IMR-90 (cell line): ENCODE measurements around the gene CHMP1A. TPM values are rescaled to one million over a fixed set of nuclear protein-coding genes. Genes with fewer than 3 reads are reported as not detected.

ENCODE experiments used
- ATAC-seq: fragments of 200-7000 bp; cut with Tn5 transposase; 2 replicates; pipeline ENCODE4 v1.9.1; 2020; ENCODE audit warnings: low read depth, mild to moderate bottlenecking, moderate library complexity
- BruUV-seq: library from RNA; stranded (reverse); fragments of 400-500 nt; replicated peaks from 2 replicates; lab custom pipeline; 2021; lab: Mats Ljungman, UMichigan
- CTCF ChIA-PET: fragments of 300-600 bp; formaldehyde crosslinking; extraction: SDS; loops from one replicate; lab custom pipeline; 2021; ENCODE audit warnings: antibody characterized with exemption; lab: Yijun Ruan, JAX
- POLR2A ChIA-PET: fragments of 300-600 bp; sonication (Branson Sonifier 250); formaldehyde crosslinking; loops from one replicate; lab custom pipeline; 2022; ENCODE audit warnings: antibody characterized with exemption; ENCODE audit not compliant: unreplicated experiment; lab: Charles Lee
- DNase-seq: peaks from one replicate; pipeline ENCODE4 v3.0.0; 2013
- H2AFZ ChIP-seq: replicated peaks from 2 replicates; pipeline ENCODE3; 2013; ENCODE audit warnings: low read length, mild to moderate bottlenecking; ENCODE audit not compliant: poor library complexity
- H2AK5ac ChIP-seq: 2 replicates; pipeline ENCODE4 v1.6.1; 2013; ENCODE audit warnings: low read depth, low read length, inconsistent platforms
- H2AK9ac ChIP-seq: replicated peaks from 2 replicates; pipeline ENCODE3; 2013; ENCODE audit warnings: mild to moderate bottlenecking, low read depth, low read length, moderate library complexity; ENCODE audit not compliant: poor library complexity
- H2BK120ac ChIP-seq: 2 replicates; pipeline ENCODE4 v1.6.1; 2013; ENCODE audit warnings: low read depth, low read length, inconsistent platforms
- H2BK15ac ChIP-seq: 3 replicates; pipeline ENCODE4 v1.6.1; 2013; ENCODE audit warnings: low read depth, low read length, inconsistent platforms
- H2BK20ac ChIP-seq: 2 replicates; pipeline ENCODE4 v1.6.1; 2013; ENCODE audit warnings: low read depth, mild to moderate bottlenecking, inconsistent platforms, low read length, moderate library complexity
- H2BK5ac ChIP-seq: 2 replicates; pipeline ENCODE4 v1.6.1; 2013; ENCODE audit warnings: mild to moderate bottlenecking, low read depth, low read length, inconsistent platforms; ENCODE audit not compliant: poor library complexity, severe bottlenecking
- H3K14ac ChIP-seq: replicated peaks from 2 replicates; pipeline ENCODE4 v1.6.1; 2013; ENCODE audit warnings: low read depth, low read length, inconsistent platforms
- H3K18ac ChIP-seq: 2 replicates; pipeline ENCODE4 v1.6.1; 2013; ENCODE audit warnings: low read depth, low read length, control low read depth
- H3K23ac ChIP-seq: 2 replicates; pipeline ENCODE4 v1.6.1; 2013; ENCODE audit warnings: low read depth, low read length, inconsistent platforms
- H3K27ac ChIP-seq: 2 replicates; pipeline ENCODE4 v1.5.1; 2013; ENCODE audit warnings: mild to moderate bottlenecking, control low read depth, low read length; ENCODE audit not compliant: insufficient read depth
- H3K27me3 ChIP-seq: 2 replicates; pipeline ENCODE4 v1.6.1; 2013; ENCODE audit warnings: low read length; ENCODE audit not compliant: control insufficient read depth, insufficient read depth
- H3K36me3 ChIP-seq: 2 replicates; pipeline ENCODE4 v1.6.1; 2013; ENCODE audit warnings: low read length, mixed read lengths; ENCODE audit not compliant: control insufficient read depth, insufficient read depth
- H3K4ac ChIP-seq: 2 replicates; pipeline ENCODE4 v1.6.1; 2013; ENCODE audit warnings: low read depth, low read length, inconsistent platforms
- H3K4me1 ChIP-seq: 2 replicates; pipeline ENCODE4 v1.6.1; 2013; ENCODE audit warnings: low read length, mixed read lengths; ENCODE audit not compliant: control insufficient read depth, insufficient read depth
- H3K4me2 ChIP-seq: 2 replicates; pipeline ENCODE4 v1.6.1; 2013; ENCODE audit warnings: low read depth, mild to moderate bottlenecking, control low read depth, low read length, moderate library complexity
- H3K4me3 ChIP-seq: 2 replicates; pipeline ENCODE4 v1.5.1; 2013; ENCODE audit warnings: low read depth, mild to moderate bottlenecking, control low read depth, low read length, moderate library complexity; ENCODE audit not compliant: insufficient read depth
- H3K56ac ChIP-seq: 2 replicates; pipeline ENCODE4 v1.6.1; 2013; ENCODE audit warnings: low read length, inconsistent platforms; ENCODE audit not compliant: insufficient read depth; ENCODE audit errors: extremely low read depth
- H3K79me1 ChIP-seq, 2 experiments: 2 replicates each; pipeline ENCODE4 v1.6.1; 2013; ENCODE audit warnings: low read length in 2 of 2, inconsistent platforms in 1 of 2, low read depth in 1 of 2
- H3K9ac ChIP-seq: 2 replicates; pipeline ENCODE4 v1.6.1; 2013; ENCODE audit warnings: low read depth, low read length, control low read depth
- H3K9me1 ChIP-seq: 2 replicates; pipeline ENCODE4 v1.6.1; 2013; ENCODE audit warnings: low read length, inconsistent platforms; ENCODE audit not compliant: insufficient read depth
- H3K9me3 ChIP-seq: 2 replicates; pipeline ENCODE4 v1.6.1; 2013; ENCODE audit warnings: low read length; ENCODE audit not compliant: control insufficient read depth, insufficient read depth
- H4K20me1 ChIP-seq: 2 replicates; pipeline ENCODE4 v1.6.1; 2013; ENCODE audit warnings: low read length, inconsistent platforms; ENCODE audit not compliant: insufficient read depth
- H4K5ac ChIP-seq: 2 replicates; pipeline ENCODE4 v1.6.1; 2013; ENCODE audit warnings: mild to moderate bottlenecking, low read depth, low read length, control low read depth
- H4K8ac ChIP-seq, 2 experiments: 2 replicates each; pipeline ENCODE4 v1.6.1; 2013; ENCODE audit warnings: low read depth in 2 of 2, low read length in 2 of 2, control low read depth in 1 of 2, inconsistent platforms in 1 of 2
- H4K91ac ChIP-seq: 2 replicates; pipeline ENCODE4 v1.6.1; 2013; ENCODE audit warnings: low read depth, low read length, inconsistent platforms; ENCODE audit not compliant: insufficient read depth
- BHLHE40 ChIP-seq: fragments of 150-350 bp; IDR thresholded peaks from 2 replicates; pipeline ENCODE4 v1.6.1; 2016; ENCODE audit warnings: mild to moderate bottlenecking, low read depth, low read length
- CEBPB ChIP-seq: IDR thresholded peaks from 2 replicates; pipeline ENCODE4 v1.6.1; 2012; ENCODE audit warnings: low read depth, low read length, improper control_type of control experiment
- CHD1 ChIP-seq: IDR thresholded peaks from 2 replicates; pipeline ENCODE4 v1.6.1; 2012; ENCODE audit warnings: low read depth, low read length, improper control_type of control experiment
- MAFK ChIP-seq: IDR thresholded peaks from 2 replicates; pipeline ENCODE4 v1.6.1; 2012; ENCODE audit warnings: low read depth, low read length, improper control_type of control experiment
- MAZ ChIP-seq: IDR thresholded peaks from 2 replicates; pipeline ENCODE4 v1.6.1; 2012; ENCODE audit warnings: low read depth, mild to moderate bottlenecking, low read length, improper control_type of control experiment, moderate library complexity, borderline replicate concordance
- NFE2L2 ChIP-seq: fragments of 150-350 bp; IDR thresholded peaks from 2 replicates; pipeline ENCODE4 v1.6.1; 2016; ENCODE audit warnings: low read depth, mild to moderate bottlenecking, low read length
- POLR2A ChIP-seq: IDR thresholded peaks from 2 replicates; pipeline ENCODE4 v1.6.1; 2012; ENCODE audit warnings: mild to moderate bottlenecking, low read depth, low read length
- RAD21 ChIP-seq: IDR thresholded peaks from 2 replicates; pipeline ENCODE4 v1.6.1; 2012; ENCODE audit warnings: low read length, improper control_type of control experiment
- RCOR1 ChIP-seq: IDR thresholded peaks from 2 replicates; pipeline ENCODE4 v1.6.1; 2012; ENCODE audit warnings: mild to moderate bottlenecking, low read length, improper control_type of control experiment; ENCODE audit not compliant: insufficient replicate concordance
- RFX5 ChIP-seq: IDR thresholded peaks from 2 replicates; pipeline ENCODE4 v1.8.0; 2012; ENCODE audit warnings: low read depth, mild to moderate bottlenecking, low read length, moderate library complexity
- WGBS, 2 experiments: methylation state at CpG; one replicate each; pipeline versions ENCODE4 v1.1.5 to v1.1.7; 2013; ENCODE audit warnings: missing lambda C conversion rate in 2 of 2; ENCODE audit not compliant: insufficient read length in 1 of 2; ENCODE audit errors: extremely low coverage in 2 of 2; 5-methylcytosine and 5-hydroxymethylcytosine counted together
- dilution Hi-C: fragments of 300-500 bp; cut with HindIII; formaldehyde crosslinking; loops from one replicate; pipeline ENCODE4 v1.14.3; 2018; ENCODE audit warnings: low sequenced_read_pairs; ENCODE audit not compliant: unreplicated experiment
- in situ Hi-C: fragments of 300-500 bp; cut with MboI; formaldehyde crosslinking; loops from 3 replicates; pipeline ENCODE4 v1.14.3; 2019; ENCODE audit warnings: low sequenced_read_pairs, inconsistent platforms, mixed read lengths
- intact Hi-C: fragments of 100-400 bp; cut with micrococcal nuclease; formaldehyde crosslinking; loops from 2 replicates; pipeline ENCODE4 v1.10.0; 2022
- polyA plus RNA-seq, 3 experiments: library from polyadenylated mRNA; depleted of rRNA; stranded (reverse); fragments of >200 nt; gene quantifications; 2 replicates each; pipeline ENCODE4 v1.2.3, GENCODE V29; 2012; ENCODE audit warnings: low replicate concordance in 1 of 3
- total RNA-seq: library from RNA; depleted of rRNA; stranded (reverse); fragments of >200 nt; gene quantifications from 2 replicates; pipeline ENCODE4 v1.2.3, GENCODE V29; 2012
- TF ChIP-seq, protein P1 (sequence below): fragments of 150-350 bp; IDR thresholded peaks from 2 replicates; pipeline ENCODE4 v1.6.1; 2016; ENCODE audit warnings: low read depth, mild to moderate bottlenecking, low read length, moderate library complexity, borderline replicate concordance
- TF ChIP-seq, protein P2 (sequence below): conservative IDR thresholded peaks from 2 replicates; pipeline ENCODE4 v1.5.1; 2012; ENCODE audit warnings: mild to moderate bottlenecking, low read depth, low read length, improper control_type of control experiment
- TF ChIP-seq, protein P3 (sequence below): fragments of 150-350 bp; IDR thresholded peaks from 2 replicates; pipeline ENCODE4 v1.6.1; 2017; ENCODE audit warnings: mild to moderate bottlenecking, antibody characterized with exemption, low read length, low read depth

Gene CHMP1A
- total and polyA plus RNA-seq, 2 of the 4 experiments (the other 2 are of a cell fraction): 97.3 to 99.8 TPM

DNA sequence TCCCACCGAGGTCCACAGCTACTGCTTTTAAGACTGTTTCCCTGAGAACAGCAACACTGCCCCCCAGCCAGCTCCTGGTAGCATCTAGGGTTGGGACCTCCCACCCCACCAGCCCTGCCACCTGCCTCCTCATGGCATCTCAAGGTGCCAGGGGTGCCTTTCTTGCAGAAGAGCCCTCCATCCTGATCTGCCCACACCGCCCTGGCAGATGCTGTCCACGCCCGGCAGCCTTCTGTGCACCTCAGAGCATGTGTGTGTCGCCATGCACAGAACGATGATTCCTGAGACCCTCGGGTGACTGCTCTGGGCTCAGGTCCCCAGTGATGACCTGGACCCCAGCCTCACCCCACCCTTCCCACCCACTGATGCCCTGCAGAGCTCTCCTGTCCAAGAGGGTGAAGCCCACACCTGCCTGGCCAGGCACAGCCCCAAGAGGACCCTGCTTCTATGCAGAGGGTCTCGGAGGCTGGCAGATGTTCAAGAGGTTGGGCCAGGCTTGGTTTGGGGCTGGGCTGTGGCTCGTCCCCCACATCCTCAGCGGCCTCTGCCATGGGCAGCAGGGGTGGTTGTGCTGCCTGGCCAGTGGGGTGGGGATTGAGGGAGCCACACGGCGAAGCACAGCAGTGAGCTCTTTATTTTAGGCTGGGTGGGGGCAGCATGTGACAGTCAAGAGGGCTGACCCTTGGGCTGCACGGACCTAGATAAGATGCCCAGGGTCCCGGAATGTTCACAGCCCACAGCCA, 49.2 kb upstream of the CHMP1A start:
- dilution Hi-C loops (no loop called here), in situ Hi-C loops (no loop called here), intact Hi-C loops (loop anchor here (1.0 kb wide), 1 partner anchor 87 kb away; no protein-coding TSS in a partner anchor)
- H3K9me1 ChIP-seq: no peaks in the 10 kb centered on the region
- H3K56ac ChIP-seq: no peak overlapping the region
- H2BK20ac ChIP-seq: no peak overlapping the region
- no peak overlapping the region for H3K4ac ChIP-seq
- H3K4me2 ChIP-seq: no peak overlapping the region
- no peak overlapping the region for H3K14ac ChIP-seq
- ATAC-seq (no peak), DNase-seq (no peak)
- ChIA-PET CTCF (interaction anchor here (0.5 to 1.3 kb wide), 6 partner anchors 8 to 159 kb away, joined by 3 to 4 read pairs (median 3); no protein-coding TSS in a partner anchor), POLR2A (no interaction called here)
- H2BK5ac ChIP-seq: no peak overlapping the region
- H2BK15ac ChIP-seq: no peak overlapping the region
- peaks cover 4% of the 10 kb centered on the region for H3K4me1 ChIP-seq
- no peaks in the 10 kb centered on the region; the same call in 1 of the 2 replicates for H4K20me1 ChIP-seq
- 83% methylated on average over 9 of the region's 14 CpGs; no CpG with 5 or more reads in 1 of the 2 experiments for WGBS, 2 experiments
- no peaks in the 10 kb centered on the region for H3K27me3 ChIP-seq
- H3K36me3 ChIP-seq: peaks cover 15% of the 10 kb centered on the region; the same call in 1 of the 2 replicates
- no peak overlapping the region for H4K91ac ChIP-seq
- no TSS peak for BruUV-seq
- H3K79me1 ChIP-seq: no peaks in the 10 kb centered on the region
- H4K5ac ChIP-seq: no peak overlapping the region
- H2AK9ac ChIP-seq: no peak overlapping the region
- H3K23ac ChIP-seq: no peak overlapping the region
- H3K18ac ChIP-seq: no peak overlapping the region
- no peak overlapping the region for H2BK120ac ChIP-seq
- H3K9me3 ChIP-seq: no peaks in the 10 kb centered on the region
- H3K27ac ChIP-seq: no peak overlapping the region
- no peak overlapping the region for H4K8ac ChIP-seq
- H2AFZ ChIP-seq: no peak overlapping the region
- H3K9ac ChIP-seq: no peak overlapping the region
- H2AK5ac ChIP-seq: no peak overlapping the region
- TF ChIP-seq, protein P1, sequence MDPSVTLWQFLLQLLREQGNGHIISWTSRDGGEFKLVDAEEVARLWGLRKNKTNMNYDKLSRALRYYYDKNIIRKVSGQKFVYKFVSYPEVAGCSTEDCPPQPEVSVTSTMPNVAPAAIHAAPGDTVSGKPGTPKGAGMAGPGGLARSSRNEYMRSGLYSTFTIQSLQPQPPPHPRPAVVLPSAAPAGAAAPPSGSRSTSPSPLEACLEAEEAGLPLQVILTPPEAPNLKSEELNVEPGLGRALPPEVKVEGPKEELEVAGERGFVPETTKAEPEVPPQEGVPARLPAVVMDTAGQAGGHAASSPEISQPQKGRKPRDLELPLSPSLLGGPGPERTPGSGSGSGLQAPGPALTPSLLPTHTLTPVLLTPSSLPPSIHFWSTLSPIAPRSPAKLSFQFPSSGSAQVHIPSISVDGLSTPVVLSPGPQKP: no peak
- TF ChIP-seq RAD21 (no peak), BHLHE40 (no peak), RCOR1 (no peak), NFE2L2 (no peak), MAFK (no peak), RFX5 (no peak), POLR2A (no peak), MAZ (no peak), CEBPB (no peak), CHD1 (no peak)
- TF ChIP-seq, protein P2, sequence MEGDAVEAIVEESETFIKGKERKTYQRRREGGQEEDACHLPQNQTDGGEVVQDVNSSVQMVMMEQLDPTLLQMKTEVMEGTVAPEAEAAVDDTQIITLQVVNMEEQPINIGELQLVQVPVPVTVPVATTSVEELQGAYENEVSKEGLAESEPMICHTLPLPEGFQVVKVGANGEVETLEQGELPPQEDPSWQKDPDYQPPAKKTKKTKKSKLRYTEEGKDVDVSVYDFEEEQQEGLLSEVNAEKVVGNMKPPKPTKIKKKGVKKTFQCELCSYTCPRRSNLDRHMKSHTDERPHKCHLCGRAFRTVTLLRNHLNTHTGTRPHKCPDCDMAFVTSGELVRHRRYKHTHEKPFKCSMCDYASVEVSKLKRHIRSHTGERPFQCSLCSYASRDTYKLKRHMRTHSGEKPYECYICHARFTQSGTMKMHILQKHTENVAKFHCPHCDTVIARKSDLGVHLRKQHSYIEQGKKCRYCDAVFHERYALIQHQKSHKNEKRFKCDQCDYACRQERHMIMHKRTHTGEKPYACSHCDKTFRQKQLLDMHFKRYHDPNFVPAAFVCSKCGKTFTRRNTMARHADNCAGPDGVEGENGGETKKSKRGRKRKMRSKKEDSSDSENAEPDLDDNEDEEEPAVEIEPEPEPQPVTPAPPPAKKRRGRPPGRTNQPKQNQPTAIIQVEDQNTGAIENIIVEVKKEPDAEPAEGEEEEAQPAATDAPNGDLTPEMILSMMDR: no peak
- TF ChIP-seq, protein P3, sequence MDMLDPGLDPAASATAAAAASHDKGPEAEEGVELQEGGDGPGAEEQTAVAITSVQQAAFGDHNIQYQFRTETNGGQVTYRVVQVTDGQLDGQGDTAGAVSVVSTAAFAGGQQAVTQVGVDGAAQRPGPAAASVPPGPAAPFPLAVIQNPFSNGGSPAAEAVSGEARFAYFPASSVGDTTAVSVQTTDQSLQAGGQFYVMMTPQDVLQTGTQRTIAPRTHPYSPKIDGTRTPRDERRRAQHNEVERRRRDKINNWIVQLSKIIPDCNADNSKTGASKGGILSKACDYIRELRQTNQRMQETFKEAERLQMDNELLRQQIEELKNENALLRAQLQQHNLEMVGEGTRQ: no peak
- H3K4me3 ChIP-seq: no peak overlapping the region
